Measurements from ENCODE around the gene PDZD4. TPM values are rescaled to one million over a fixed set of nuclear protein-coding genes. Genes with fewer than 3 reads are reported as not detected.

The PDZD4 gene
- total RNA-seq, 1 donor, result 0.09 TPM

DNA sequence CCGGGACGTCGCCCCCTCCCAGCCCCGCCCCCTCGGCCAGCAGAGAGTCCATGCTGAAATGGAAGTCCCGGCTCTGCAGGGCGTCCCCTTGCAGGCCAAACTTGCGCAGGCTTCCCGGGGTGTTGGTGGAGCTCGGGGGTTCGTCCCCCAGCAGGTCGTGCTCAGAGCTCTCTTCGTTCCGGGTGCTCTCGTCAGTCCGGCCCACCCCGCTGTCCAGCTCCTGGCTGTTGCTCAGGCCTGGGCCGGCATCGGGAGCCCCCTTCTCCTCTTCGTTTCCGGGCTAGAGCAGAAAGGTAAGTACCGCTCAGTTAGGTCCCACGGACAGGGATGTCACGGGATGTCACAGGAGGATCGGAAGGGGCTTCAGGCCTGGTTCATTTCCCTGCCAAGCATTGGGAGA is 25.7 kb downstream of the PDZD4 start:
- TF ChIP-seq, protein P1, sequence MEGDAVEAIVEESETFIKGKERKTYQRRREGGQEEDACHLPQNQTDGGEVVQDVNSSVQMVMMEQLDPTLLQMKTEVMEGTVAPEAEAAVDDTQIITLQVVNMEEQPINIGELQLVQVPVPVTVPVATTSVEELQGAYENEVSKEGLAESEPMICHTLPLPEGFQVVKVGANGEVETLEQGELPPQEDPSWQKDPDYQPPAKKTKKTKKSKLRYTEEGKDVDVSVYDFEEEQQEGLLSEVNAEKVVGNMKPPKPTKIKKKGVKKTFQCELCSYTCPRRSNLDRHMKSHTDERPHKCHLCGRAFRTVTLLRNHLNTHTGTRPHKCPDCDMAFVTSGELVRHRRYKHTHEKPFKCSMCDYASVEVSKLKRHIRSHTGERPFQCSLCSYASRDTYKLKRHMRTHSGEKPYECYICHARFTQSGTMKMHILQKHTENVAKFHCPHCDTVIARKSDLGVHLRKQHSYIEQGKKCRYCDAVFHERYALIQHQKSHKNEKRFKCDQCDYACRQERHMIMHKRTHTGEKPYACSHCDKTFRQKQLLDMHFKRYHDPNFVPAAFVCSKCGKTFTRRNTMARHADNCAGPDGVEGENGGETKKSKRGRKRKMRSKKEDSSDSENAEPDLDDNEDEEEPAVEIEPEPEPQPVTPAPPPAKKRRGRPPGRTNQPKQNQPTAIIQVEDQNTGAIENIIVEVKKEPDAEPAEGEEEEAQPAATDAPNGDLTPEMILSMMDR (IDR thresholded peaks at IDR 0.05; ENCODE audit: insufficient read depth, low read length), result no peak
- no peak overlapping the region for H3K4me3 ChIP-seq (ENCODE audit: low read depth, low read length)
- no peak for DNase-seq (ENCODE audit: low read depth)

DNA sequence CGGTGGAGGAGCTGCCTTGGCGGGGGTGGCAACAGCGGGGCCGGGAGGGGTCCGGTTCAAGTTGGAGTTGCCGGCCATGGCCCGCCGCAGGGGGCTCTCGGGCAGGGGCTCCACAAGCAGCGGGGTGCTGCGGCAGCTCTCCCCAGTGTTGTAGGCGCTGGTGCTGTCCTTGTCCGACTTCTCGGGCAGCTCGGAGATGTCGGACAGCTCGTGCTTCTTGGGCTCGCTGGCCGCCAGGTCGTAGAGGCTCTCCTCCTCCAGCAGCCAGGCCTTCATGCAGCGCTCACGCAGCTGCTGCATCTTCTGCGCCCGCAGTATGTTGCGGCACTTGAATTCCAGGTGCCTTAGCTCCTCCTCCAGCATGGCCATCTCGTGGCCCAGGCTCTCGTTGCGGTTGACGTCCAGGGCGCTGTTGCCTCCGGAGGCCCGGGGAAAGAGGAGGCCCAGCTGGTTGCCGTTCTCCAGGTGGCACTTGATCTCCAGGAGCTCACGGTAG is 26.2 kb downstream of the PDZD4 start:
- TF ChIP-seq, protein P1 (IDR thresholded peaks at IDR 0.05; ENCODE audit: insufficient read depth, low read length), result no peak
- no peak overlapping the region for H3K4me3 ChIP-seq (ENCODE audit: low read depth, low read length)
- DNase-seq (ENCODE audit: low read depth), result no peak

DNA sequence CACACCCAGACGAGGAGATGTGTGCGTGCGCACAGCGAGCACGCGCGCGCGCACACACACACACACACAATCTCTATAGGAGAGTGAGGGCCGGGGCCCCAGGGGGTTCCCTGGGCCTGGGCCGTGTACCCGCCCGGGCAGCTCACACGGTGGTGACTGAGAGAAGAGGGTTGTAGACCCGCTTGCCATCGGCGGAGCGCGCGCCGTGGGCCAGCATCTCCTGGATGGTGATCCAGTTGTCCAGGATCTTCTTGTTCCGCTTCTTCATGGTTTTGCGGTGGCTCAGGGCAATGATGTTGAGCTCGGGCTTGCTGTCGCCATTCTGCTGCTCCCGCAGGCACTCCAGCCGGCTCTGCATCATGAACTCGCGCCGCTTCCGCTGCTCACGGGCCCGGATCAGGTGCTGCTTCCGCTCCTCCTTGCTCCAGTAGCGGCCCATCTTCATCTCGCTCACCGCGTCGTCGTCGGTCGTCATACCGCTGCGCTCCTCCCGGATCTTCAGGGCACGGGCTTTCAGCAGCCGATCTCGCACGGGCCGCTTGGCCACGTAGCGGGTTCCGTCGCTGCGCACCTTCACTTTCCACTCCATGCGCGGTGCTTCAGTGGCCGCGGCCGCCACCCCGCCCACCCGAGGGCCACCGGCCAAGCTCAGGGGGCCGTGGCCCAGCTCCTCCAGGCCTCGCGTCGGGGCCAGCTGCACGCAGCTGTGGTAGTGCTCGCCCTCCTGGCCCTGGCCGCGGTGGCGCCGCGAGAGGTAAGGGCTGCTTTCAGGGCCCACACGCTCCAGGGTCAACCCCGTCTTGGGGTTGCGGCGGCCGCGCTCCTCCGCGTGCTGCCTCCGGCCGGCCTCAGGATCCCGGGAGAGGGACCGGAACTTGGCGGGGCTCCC is 26.9 kb downstream of the PDZD4 start:
- DNase-seq (ENCODE audit: low read depth), result no peak
- H3K4me3 ChIP-seq (ENCODE audit: low read depth, low read length), result no peak overlapping the region
- TF ChIP-seq, protein P1 (IDR thresholded peaks at IDR 0.05; ENCODE audit: insufficient read depth, low read length), result no peak

DNA sequence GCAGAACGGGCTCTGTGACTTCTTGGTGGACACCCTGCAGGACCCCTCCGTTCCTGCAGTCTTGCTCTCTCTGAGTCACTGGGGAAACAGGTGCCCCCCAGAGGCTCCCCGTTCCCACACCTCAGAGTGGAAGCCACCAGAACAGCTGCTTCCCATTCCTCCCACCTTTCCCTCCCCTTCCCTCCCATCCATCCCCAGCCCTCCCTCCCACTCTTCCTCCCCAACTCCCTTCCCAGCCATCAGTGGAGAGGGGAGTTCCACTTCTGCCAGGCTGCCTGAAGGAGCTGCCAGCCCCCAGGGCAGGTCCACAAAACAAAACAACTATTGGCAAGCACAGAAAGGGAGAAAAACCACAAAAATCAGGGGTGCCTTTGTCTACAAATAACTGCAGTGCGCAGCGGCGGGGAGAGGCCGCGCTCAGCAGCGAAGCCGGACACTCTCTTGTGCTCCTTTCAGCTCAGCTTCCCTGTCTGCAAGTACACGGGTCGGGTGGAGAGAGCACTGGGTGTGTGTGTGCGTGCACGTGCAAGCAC is 27.8 kb downstream of the PDZD4 start:
- DNase-seq (ENCODE audit: low read depth), result no peak
- no peak overlapping the region for H3K4me3 ChIP-seq (ENCODE audit: low read depth, low read length)
- TF ChIP-seq, protein P1 (IDR thresholded peaks at IDR 0.05; ENCODE audit: insufficient read depth, low read length), result no peak

DNA sequence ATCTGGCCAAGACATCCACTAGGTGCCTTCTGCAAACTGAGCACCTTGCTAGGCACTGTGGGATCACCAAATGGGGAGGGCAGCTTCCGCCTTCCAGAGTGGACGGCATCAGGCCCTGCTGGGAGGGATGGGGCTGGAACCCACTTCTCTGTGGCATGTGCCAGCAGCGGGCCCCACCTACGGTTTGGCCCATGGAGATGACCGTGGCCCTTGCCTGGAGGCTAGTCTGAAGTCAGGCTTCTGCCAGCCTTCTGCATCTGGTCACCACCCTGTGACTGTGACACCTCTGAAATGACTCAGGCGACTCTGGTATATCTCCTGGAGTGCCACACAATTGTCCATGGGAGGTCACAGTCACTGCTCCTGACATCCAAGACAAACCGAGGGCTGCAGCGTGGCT is 28.7 kb downstream of the PDZD4 start:
- TF ChIP-seq, protein P1 (IDR thresholded peaks at IDR 0.05; ENCODE audit: insufficient read depth, low read length), result no peak
- no peak for DNase-seq (ENCODE audit: low read depth)
- no peak overlapping the region for H3K4me3 ChIP-seq (ENCODE audit: low read depth, low read length)

DNA sequence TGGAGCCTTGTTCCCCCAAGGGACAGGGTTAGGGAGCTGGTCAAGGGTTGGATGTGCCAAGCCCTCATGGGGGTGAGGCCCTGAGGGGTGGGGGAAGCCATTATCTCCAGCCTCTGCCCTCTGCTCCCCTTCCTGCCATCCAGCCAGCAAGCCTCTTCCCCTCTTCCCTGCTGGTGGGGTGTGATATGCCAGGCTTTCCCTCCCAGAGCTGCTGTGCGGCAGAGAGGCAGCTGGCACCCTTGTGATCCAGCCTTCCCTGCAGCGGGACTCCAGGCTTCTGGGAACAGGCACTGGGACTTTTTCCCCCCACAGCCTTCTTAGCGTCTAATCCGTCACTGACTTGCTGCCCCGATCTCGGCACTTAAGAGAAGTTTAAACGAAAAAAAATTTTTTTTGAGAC is 29.6 kb downstream of the PDZD4 start:
- TF ChIP-seq, protein P1 (IDR thresholded peaks at IDR 0.05; ENCODE audit: insufficient read depth, low read length), result no peak
- DNase-seq (ENCODE audit: low read depth), result no peak
- H3K4me3 ChIP-seq (ENCODE audit: low read depth, low read length), result no peak overlapping the region

Measured in fibroblast of the aortic adventitia (primary cell).